ENCODE measurements around the gene LCE5A.
A peak's percentile ranks its signal among the peaks of the same experiment; 100 is the strongest.
"Not testable (repeated sequence)": the region's sequence is repeated elsewhere in the genome, so short reads cannot be mapped to it uniquely, and the experiment has no call there.

Gene LCE5A

GRCh38 chr1:152516082-152516481 is 5.5 kb downstream of the LCE5A start:
- DNase-seq (ENCODE audit: low read depth): no peak

DNA sequence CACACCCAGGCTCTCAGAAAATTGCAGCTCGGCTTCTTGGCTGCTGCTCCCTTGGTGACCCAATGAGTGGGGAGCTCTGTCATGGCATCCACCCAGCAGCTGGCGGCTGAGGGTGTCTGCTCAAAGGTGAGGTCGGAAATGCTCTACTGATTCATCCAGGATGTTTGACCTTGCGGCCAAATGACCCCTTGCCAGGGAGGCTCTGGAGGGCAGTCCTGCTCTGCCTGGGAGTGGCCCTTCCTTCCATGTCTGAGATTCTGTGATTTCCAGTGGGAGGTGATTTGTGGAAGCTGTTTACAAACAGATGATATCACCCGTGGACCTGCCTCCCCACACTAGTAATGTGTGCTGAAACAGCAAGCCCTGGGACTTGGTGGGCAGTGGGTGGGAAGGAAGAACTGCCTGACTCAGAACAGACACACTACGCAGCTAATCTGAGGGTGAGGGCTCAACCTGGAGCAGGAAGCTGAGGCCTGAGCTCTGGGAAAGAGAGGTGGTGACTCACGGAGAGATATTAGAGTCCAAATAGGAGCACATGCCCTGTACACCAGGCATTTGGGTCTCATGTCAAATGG is 6.7 kb downstream of the LCE5A start:
- DNase-seq (ENCODE audit: low read depth): no peak

GRCh38 chr1:152519851-152520250 is 9.2 kb downstream of the LCE5A start:
- DNase-seq (ENCODE audit: low read depth): no peak

DNA sequence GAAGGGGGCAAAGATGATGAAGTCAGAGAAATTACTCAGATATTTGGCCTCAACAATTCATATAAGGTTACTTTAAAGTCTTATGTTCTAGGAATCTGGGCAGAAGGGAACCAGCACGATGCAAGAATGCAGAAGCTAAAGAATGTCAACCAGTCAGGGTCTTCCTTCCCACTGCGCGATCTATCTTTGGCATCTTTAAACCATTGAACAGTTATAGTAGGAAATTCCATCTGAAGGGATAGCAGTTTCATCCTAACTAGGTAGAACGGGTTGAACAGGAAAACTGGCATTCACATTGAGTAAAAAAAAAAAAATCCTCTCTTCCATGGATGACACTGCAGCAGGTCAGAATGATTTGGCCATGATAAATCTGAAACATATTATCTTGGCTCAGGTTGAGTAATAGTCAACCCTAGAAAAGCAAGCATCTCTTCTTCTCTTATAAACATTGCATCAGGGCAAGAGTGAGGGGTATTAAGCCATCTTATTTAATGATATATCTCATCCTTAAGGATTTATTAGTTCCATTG is 10.0 kb downstream of the LCE5A start:
- no peak for DNase-seq (ENCODE audit: low read depth)

DNA sequence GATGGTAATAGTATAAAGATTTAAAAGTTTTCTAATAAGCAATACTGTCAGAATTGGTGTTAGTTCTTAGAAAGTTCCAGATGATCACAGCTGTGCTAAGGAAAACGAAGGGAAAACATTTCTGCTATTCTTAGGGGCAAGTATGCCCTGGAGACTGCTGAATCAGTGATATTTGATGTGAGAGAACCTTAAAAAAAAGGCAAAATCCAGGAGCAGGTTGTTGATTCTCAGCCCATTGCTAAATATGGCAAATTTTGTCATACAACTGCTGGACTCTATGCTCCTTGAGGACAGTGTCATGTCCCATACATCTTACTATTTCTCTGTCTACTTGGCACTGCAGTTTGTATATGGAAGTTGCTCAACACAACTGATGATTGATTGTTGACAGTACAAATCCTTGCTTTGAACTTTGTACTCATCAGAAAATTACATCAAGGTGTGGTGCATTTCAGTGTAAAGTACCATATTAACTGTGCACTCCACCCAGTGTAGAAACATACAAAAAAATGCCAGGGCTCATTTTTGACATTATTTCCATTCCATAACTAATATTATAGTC is 14.6 kb downstream of the LCE5A start:
- no peak for DNase-seq (ENCODE audit: low read depth)

DNA sequence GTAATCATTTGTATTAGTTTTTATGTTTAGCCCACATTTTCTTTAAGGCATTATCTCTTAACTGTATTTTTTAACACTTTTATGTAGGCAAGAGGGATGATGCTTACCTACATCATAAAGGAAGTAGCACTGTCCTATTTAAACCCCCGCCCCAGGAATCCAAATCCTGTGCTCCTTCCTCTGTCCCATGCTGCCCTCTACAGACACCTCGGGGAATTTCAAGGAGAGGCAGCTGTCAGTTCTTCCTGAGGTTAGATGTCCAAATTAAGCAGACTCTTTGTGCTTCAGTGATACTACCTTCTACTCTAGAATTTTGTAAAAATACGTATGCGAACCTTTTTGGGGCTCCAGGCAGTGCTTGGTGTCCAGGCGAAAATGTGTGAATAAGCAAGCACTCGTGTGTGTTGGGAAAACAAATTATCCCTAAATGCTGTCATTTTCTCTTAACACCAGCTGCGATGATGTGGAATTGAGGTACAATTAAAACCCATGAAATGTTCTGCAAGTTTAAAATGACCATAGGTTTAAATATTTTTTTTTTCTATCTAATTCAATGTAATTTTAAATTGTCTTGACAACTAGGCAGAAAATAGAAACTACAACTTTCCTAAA is 22.8 kb downstream of the LCE5A start:
- peak; percentile 3 for DNase-seq (ENCODE audit: low read depth)

- no peak for DNase-seq (ENCODE audit: low read depth)
These were observed 25.2 kb downstream of the LCE5A start for GRCh38 chr1:152535774-152536173.

DNA sequence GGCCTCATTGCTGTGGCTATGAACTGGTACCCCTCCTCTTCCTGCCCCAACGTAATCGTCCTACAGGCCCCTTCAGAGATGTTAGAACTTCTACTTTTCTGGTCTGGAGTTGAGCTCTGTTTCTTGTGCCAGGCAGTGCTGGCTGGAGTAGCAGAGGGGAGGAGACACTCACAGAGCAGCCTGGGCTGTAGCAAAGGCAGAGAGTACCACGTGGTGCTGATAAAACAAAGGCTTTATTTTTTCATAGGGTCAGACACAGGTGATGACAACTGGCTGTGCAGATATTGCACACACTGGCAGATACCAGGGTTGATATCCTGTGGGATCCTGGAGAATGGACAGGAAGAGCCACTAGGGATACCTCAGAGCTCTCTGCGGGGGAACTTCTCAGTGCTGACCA is 26.9 kb downstream of the LCE5A start:
- no peak for DNase-seq (ENCODE audit: low read depth)

DNA sequence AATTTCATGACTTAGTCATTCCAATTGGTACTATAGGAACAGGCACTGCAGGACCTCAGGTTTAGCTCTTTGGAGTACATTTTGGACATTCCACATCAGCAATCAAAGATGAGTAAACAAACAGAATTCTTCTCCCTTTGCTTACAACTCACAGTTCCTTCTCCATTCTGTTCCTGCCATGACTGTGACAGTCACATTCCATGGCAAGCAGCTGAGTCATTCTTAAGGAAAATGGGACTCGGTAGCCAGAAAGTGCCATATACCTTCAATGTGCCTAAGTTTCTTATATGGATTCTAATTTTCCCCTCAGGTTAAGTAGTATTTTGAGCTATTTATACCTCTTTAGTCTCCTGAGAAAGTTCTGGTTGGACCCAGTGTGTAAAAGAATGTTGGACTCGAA is 29.3 kb downstream of the LCE5A start:
- no peak for DNase-seq (ENCODE audit: low read depth)

DNA sequence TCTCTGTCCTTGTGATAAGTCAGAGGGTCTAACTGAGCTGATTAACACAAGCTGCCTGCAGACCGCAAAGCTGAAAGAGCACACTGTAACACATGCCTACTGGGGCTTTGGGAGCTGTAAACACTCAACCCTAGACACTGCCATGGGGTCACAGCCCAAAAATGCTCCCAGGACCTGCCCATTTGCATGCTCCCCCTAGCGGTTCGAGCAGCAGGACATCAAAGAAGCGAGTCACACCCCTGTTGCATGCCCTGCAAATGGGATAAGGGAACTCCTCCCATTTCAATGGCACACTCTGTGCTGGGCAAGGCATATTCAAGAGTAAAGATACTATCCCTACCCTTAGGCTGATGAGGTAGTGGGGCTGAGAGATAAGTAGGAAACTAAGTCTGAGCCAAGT is 33.2 kb downstream of the LCE5A start:
- DNase-seq (ENCODE audit: low read depth): no peak

- no peak for DNase-seq (ENCODE audit: low read depth)
These were observed 36.1 kb downstream of the LCE5A start for GRCh38 chr1:152546704-152547103.

GRCh38 chr1:152548358-152548757 is 37.8 kb downstream of the LCE5A start:
- not testable (repeated sequence) for DNase-seq (ENCODE audit: low read depth)
